ENCODE data around the gene SNAPC1. TPM values are rescaled to one million over a fixed set of nuclear protein-coding genes. Genes with fewer than 3 reads are reported as not detected.

Gene SNAPC1
- total and polyA plus RNA-seq, 9 of the 15 experiments (the other 6 are each of a cell fraction or from before 2014, with no cell fraction given): 3.7 to 9.0 (median 7.9) TPM

GRCh38 chr14:61746881-61747280 lies 15.3 kb upstream of the SNAPC1 start:
- in situ Hi-C loops (cut with MboI): no loop called here
- POLR2A ChIA-PET: no interaction called here
- intact Hi-C loops (cut with micrococcal nuclease): loop anchor here (5.0 kb wide), 1 partner anchor 285 kb away; no protein-coding TSS in a partner anchor
- H3K27ac ChIP-seq (ENCODE audit: extremely low read depth, low read depth, low read length): no peak overlapping the region
- H3K27me3 ChIP-seq (ENCODE audit: control insufficient read depth in 2 of 2, insufficient read depth in 2 of 2, low read length in 2 of 2): no peaks in the 10 kb centered on the region
- peaks cover 2 to 5% of the 10 kb centered on the region in 2 experiments; a peak in 2 of 5 replicates for H3K4me1 ChIP-seq (replicated peaks in 1 of 2; ENCODE audit: control insufficient read depth in 2 of 2, insufficient read depth in 2 of 2, low read length in 2 of 2)
- peaks cover 73% of the 10 kb centered on the region for H3K79me2 ChIP-seq (ENCODE audit: control insufficient read depth, insufficient read depth, low read length)
- DNase-seq (ENCODE audit: extremely low read depth in 1 of 4, low spot score in 3 of 4) (no peak), ATAC-seq (no peak), FAIRE-seq (no peak)
- no TSS peak for BruUV-seq (replicated peaks)
- no peaks in the 10 kb centered on the region for H3K9me3 ChIP-seq (replicated peaks; ENCODE audit: control insufficient read depth, insufficient read depth, low read depth, low read length)
- peaks cover 60% of the 10 kb centered on the region for H3K36me3 ChIP-seq (ENCODE audit: control insufficient read depth, insufficient read depth, low read length)
- H2AFZ ChIP-seq (ENCODE audit: low read depth, low read length): no peak overlapping the region
- no peaks in the 10 kb centered on the region for H3K9me1 ChIP-seq (ENCODE audit: control insufficient read depth, insufficient read depth, low read length)
- CTCF ChIA-PET (ENCODE audit: low intra/inter-chr PET ratio): no interaction called here
- H4K20me1 ChIP-seq (replicated peaks; ENCODE audit: control insufficient read depth, insufficient read depth, low read length): no peaks in the 10 kb centered on the region
- H3K9ac ChIP-seq (ENCODE audit: insufficient read depth in 1 of 2, low read depth in 2 of 2, low read length in 2 of 2): no peak overlapping the region
- no peak overlapping the region for H3K4me2 ChIP-seq (ENCODE audit: insufficient read depth, low read length)
- H3K4me3 ChIP-seq: no peak overlapping the region
- TF ChIP-seq SIN3A (IDR thresholded peaks at IDR 0.05; ENCODE audit: borderline replicate concordance in 2 of 2, control insufficient read depth in 1 of 2, low read depth in 2 of 2, low read length in 2 of 2) (no peak), FOXJ2 (tag; IDR thresholded peaks at IDR 0.05) (no peak), SMAD3 (CRISPR knock-in tag; conservative IDR thresholded peaks at IDR 0.05) (no peak), ZNF512 (tag; IDR thresholded peaks at IDR 0.05) (no peak), BRCA1 (IDR thresholded peaks at IDR 0.05) (no peak), BRCA1 (CRISPR knock-in tag; IDR thresholded peaks at IDR 0.05) (no peak), NR3C1 (CRISPR knock-in tag; IDR thresholded peaks at IDR 0.05) (no peak), ZFP30 (CRISPR knock-in tag; IDR thresholded peaks at IDR 0.05; ENCODE audit: borderline replicate concordance) (no peak), PREB (CRISPR knock-in tag; IDR thresholded peaks at IDR 0.05) (no peak), JUN (IDR thresholded peaks at IDR 0.05; ENCODE audit: borderline replicate concordance, low read depth, low read length) (no peak), JUN (CRISPR knock-in tag; IDR thresholded peaks at IDR 0.05; ENCODE audit: borderline replicate concordance) (no peak), HNRNPH1 (optimal IDR thresholded peaks at IDR 0.05; ENCODE audit: low read depth, low read length) (no peak), WHSC1 (IDR thresholded peaks at IDR 0.05; ENCODE audit: low read length) (no peak), PTTG1 (tag; IDR thresholded peaks at IDR 0.05; ENCODE audit: low read depth) (no peak), MTA3 (IDR thresholded peaks at IDR 0.05; ENCODE audit: borderline replicate concordance) (no peak)

Data from K562 (cell line).